ENCODE measurements around the gene DENND5A.
A peak's percentile ranks its signal among the peaks of the same experiment; 100 is the strongest.

DENND5A gene

GRCh38 chr11:9274499-9275258 lies 9.5 kb upstream of the DENND5A start:
- no peak overlapping the region for H3K4me3 ChIP-seq (ENCODE audit: low read depth, low read length)
- no peak for TF ChIP-seq CTCF (conservative IDR thresholded peaks at IDR 0.05; ENCODE audit: low read depth, low read length)
- DNase-seq (ENCODE audit: low read depth) = no peak

GRCh38 chr11:9273376-9274336 lies 8.5 kb upstream of the DENND5A start:
- H3K4me3 ChIP-seq (ENCODE audit: low read depth, low read length) = no peak overlapping the region
- DNase-seq (ENCODE audit: low read depth) = peak; percentile 92

GRCh38 chr11:9269492-9270013 lies 4.4 kb upstream of the DENND5A start:
- peak; percentile 49 for DNase-seq (ENCODE audit: low read depth)
- TF ChIP-seq CTCF (conservative IDR thresholded peaks at IDR 0.05; ENCODE audit: low read depth, low read length) = no peak
- H3K4me3 ChIP-seq (ENCODE audit: low read depth, low read length) = no peak overlapping the region

More at GRCh38 chr11:9273376-9274336, 8.5 kb upstream of the DENND5A start:
- TF ChIP-seq CTCF (conservative IDR thresholded peaks at IDR 0.05; ENCODE audit: low read depth, low read length) = no peak

DNA sequence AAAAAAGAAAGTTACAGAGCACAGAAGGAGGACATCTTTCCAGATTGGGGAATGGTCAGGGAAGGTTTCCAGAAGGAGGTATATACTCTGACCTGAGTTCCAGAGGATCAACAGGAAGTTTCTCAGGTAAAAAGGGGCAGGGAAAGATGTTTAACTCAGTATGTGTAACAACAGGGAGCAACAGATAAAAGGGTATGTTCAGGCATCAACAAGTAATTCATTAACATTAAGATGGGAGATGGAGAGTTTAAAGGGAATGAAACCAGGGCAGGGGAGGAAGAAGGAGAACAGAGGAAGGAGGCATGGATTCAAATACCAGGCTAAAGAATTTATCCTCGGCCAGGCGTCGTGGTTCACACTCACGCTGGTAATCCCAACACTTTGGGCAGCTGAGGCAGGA lies 2.5 kb upstream of the DENND5A start:
- TF ChIP-seq CTCF (conservative IDR thresholded peaks at IDR 0.05; ENCODE audit: low read depth, low read length) = no peak
- DNase-seq (ENCODE audit: low read depth) = no peak
- H3K4me3 ChIP-seq (ENCODE audit: low read depth, low read length) = no peak overlapping the region

GRCh38 chr11:9266926-9267325 lies 1.8 kb upstream of the DENND5A start:
- H3K4me3 ChIP-seq (ENCODE audit: low read depth, low read length) = no peak overlapping the region
- no peak for TF ChIP-seq CTCF (conservative IDR thresholded peaks at IDR 0.05; ENCODE audit: low read depth, low read length)
- no peak for DNase-seq (ENCODE audit: low read depth)

GRCh38 chr11:9266132-9266736 lies 1.1 kb upstream of the DENND5A start:
- no peak for TF ChIP-seq CTCF (conservative IDR thresholded peaks at IDR 0.05; ENCODE audit: low read depth, low read length)
- no peak overlapping the region for H3K4me3 ChIP-seq (ENCODE audit: low read depth, low read length)
- DNase-seq (ENCODE audit: low read depth) = no peak
